ENCODE results near the gene PXDN. TPM values are rescaled to one million over a fixed set of nuclear protein-coding genes. Genes with fewer than 3 reads are reported as not detected.
"Not testable (repeated sequence)": the region's sequence is repeated elsewhere in the genome, so short reads cannot be mapped to it uniquely, and the experiment has no call there.

The PXDN gene
- polyA plus RNA-seq, 6 donors from 2014 or later, result 1.3 TPM; not detected in 4

DNA sequence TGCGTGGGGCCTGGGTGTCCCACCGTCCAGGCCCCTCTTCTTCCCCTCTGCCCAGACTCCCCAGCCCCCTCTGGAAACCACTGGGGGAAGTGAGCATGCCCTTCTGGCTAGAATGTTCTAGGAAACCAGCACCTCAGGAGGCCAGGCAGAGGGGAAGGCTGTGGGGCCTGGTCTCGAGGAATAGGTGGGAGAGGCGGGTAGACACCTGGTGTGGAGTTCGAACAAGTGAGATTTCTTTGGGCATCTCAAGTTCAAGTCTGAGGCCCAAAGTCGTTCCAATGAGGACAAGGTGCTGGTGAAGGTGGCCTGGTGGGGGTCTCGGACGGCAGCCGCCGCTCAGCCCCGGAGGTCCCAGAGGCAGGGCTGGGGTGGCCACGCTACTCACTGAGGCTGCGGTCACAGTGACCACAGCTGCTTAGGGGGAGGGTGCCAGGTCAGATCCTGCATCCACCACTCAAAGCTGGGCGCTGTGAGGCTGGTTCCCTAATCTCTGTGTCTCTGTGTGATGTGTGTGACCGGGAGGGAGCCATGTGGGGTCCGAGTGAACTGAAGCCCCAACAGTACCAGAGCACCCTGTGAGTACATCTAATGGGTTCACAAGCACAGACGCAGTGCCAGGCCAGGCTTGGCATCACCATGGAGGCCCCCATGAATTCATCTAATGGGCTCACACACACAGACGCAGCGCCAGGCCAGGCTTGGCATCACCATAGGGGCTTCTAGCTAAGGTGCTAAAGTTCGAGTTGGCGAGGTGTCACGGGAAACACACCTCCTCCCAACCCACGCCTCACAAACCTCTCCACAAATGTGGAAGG, 26.5 kb upstream of the PXDN start:
- Mint-ChIP-seq H3K9me3 (peaks cover 0 to under 1% (median 0%) of the 10 kb centered on the region in 7 donors), H3K36me3 (no peaks in the 10 kb centered on the region), H3K27me3 (peaks cover 9 to 21% (median 16%) of the 10 kb centered on the region in 3 donors), H3K4me3 (no peak overlapping the region), H3K4me1 (peaks cover 4 to 12% (median 5%) of the 10 kb centered on the region in 3 donors), H3K27ac (no peak overlapping the region)
- ATAC-seq (ENCODE audit: low read depth in 2 of 2), result no peak
- no peak for DNase-seq

DNA sequence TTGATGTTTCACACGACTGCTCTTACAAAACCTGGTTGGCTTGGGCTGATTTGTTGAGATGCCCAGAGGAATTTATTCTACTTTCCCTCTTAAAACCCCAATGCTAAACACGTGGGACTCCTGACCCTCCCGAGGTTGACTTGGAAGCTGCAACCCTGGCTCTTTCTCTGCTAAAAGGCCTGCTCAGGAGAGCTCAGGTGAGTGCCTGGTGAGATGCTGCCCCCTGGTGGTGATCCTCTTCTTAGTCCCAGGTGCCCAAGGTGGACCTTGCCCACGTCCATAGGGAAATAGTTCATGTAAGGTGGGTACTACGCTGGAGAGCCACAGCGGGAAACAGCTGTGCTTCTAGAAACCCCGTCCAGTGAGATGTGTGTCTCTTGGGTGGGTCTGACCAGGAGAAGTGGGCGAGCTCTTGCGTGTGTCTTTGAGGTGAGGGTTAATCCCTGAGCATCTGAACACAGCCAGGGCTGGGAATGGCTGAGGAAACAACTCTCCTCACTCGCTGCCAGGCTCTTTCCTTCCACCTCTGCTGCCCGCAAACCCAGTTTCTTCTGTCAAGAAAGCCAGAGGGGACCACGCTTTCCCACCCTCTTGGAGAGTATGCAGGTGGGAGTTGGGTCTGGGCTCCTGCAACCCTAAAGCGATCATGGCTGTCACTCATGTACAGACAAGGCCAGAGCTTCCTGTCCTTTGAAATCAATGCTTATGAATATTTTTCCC, 25.5 kb upstream of the PXDN start:
- DNase-seq (peak; percentile 30), ATAC-seq (ENCODE audit: low read depth in 2 of 2) (peak in 1 of 2 donors; percentile 50)
- Mint-ChIP-seq H3K9me3 (peaks cover 0 to 7% (median 2%) of the 10 kb centered on the region in 7 donors), H3K36me3 (no peaks in the 10 kb centered on the region), H3K27ac (peak overlapping the region in 1 of 6 donors; percentile 76), H3K27me3 (peaks cover 13 to 21% (median 15%) of the 10 kb centered on the region in 3 donors), H3K4me3 (no peak overlapping the region), H3K4me1 (peaks cover 4 to 12% (median 5%) of the 10 kb centered on the region in 3 donors)

DNA sequence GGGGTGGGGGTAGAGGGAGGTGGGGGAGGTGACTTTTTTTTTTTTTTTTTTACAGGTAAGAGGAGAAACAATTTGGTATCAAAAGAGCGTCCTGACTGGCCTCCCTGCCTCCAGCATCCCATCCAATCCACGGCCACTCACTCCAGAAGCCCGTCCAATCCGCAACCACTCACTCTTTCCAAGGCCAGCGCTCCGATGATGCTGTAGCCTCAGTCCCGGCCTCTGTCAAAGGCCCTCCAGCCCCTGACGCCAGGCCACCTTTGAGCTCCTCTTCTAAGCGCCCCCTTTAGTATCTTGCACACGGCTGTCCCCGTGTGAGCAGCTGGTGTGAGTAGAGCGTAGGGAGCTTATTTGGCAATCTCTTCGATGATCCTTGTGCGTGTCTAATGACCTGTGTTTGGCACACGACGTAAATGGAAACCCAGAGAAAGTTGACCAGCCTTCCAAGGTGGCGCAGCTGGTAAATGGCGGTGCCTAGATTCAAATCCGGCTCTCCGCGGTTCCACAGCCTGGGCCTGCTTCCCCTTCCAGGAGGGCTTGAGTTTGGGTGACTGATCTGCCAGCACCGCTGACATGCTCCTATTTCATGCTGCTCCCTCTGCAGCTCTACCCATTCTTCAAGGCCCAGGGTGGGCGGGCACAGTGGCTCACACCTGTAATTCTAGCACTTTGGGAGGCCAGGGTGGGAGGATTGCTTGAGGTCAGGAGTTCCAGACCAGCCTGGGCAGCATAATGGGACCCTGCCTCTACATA, 23.8 kb upstream of the PXDN start:
- ATAC-seq (ENCODE audit: low read depth in 2 of 2), result no peak
- Mint-ChIP-seq H3K27ac (no peak overlapping the region), H3K27me3 (peaks cover 13 to 21% (median 20%) of the 10 kb centered on the region in 3 donors), H3K36me3 (no peaks in the 10 kb centered on the region), H3K4me1 (peaks cover 4 to 12% (median 5%) of the 10 kb centered on the region in 3 donors), H3K9me3 (peaks cover 0 to 7% (median 3%) of the 10 kb centered on the region in 7 donors), H3K4me3 (peak overlapping the region in 1 of 8 donors; percentile 72)
- no peak for DNase-seq

DNA sequence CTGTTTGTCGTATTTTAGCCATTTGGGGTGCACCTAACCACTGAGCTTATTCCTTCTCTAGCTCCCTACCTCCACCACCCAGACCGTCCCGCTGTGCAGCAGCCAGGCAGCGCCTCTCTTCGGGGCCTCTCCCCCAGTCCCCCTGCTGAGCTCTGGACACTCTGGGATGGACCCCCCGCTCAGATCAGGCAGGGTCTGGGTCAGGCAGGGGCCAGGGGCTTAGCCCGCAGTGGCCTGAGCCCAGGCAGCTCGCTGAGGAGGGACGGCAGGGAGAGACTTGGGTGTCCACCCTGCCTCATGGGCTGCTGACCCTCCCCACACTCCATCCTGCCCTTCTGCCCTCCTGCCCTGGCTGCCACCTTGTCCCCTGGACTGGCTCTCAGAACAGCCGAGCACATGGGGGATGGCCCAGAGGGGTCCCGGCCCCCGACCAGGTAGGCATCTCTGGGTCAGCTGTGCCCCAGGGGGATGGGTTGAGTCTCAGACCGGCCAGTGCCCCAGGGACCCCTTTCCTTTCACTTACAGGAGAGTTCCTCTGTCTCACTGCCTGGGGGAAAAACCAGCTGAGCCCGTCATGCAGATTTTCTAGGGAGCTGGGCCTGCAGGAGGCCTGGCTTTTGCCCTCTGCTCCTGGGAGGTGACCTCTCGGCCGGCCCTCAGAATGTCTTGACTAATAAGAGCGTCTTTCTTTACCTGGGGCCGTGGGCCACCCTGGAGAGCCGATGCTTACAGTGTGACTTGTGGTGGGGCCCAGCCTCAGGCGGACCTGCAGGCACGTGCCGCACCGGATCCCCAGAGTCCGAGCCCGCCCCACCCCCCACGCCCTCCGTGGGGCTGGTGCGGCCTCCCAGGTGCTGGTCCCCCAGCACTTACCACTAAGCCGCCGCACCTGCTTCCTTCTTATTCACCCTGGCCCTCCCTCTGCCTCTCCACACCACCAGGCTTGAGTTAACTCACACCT, 22.8 kb upstream of the PXDN start:
- ATAC-seq (ENCODE audit: low read depth in 2 of 2) (no peak), DNase-seq (no peak)
- peaks cover 13 to 29% (median 21%) of the 10 kb centered on the region in 3 donors for H3K27me3 Mint-ChIP-seq
- peak overlapping the region in 1 of 6 donors; percentile 29 for H3K27ac Mint-ChIP-seq
- H3K9me3 Mint-ChIP-seq, result peaks cover 0 to 7% (median 3%) of the 10 kb centered on the region in 7 donors
- H3K4me1 Mint-ChIP-seq, result peaks cover 4 to 12% (median 5%) of the 10 kb centered on the region in 3 donors
- H3K36me3 Mint-ChIP-seq, result no peaks in the 10 kb centered on the region
- no peak overlapping the region for H3K4me3 Mint-ChIP-seq

DNA sequence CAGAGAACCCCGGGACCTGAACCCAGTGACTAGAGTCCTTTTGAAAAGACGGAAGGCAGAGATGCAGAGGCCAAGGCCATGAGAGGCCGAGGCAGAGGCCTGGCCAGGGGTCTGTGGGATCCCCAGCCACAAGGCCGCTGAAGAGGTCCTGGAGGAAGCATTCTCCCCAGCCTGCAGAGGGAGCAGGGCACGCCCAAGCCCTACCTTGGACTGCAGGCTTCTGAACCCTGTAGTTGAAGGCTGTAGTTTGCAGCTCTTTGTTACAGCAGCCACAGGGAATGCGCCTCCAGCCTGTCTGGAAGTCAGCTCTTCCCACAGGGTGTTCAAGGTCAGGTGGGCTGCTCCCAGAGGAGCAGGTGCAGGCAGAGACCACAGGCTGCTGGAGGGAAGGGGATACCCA, 22.1 kb upstream of the PXDN start:
- no peak overlapping the region for H3K27ac Mint-ChIP-seq
- DNase-seq (no peak), ATAC-seq (ENCODE audit: low read depth in 2 of 2) (no peak)
- H3K36me3 Mint-ChIP-seq, result no peaks in the 10 kb centered on the region
- peaks cover 4 to 12% (median 5%) of the 10 kb centered on the region in 3 donors for H3K4me1 Mint-ChIP-seq
- H3K4me3 Mint-ChIP-seq, result no peak overlapping the region
- peaks cover 13 to 35% (median 21%) of the 10 kb centered on the region in 3 donors for H3K27me3 Mint-ChIP-seq
- H3K9me3 Mint-ChIP-seq, result peaks cover 0 to 7% (median 3%) of the 10 kb centered on the region in 7 donors

DNA sequence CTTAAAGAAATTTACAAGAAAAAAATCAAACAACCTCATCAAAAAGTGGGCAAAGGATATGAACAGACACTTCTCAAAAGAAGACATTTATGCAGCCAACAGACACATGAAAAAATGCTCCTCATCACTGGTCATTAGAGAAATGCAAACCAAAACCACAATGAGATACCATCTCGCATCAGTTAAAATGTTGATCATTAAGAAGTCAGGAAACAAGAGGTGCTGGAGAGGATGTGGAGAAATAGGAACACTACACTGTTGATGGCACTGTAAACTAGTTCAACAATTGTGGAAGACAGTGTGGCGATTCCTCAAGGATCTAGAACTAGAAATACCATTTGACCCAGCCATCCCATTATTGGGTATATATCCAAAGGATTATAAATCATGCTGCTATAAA, 20.9 kb upstream of the PXDN start:
- not testable (repeated sequence) for H3K9me3 Mint-ChIP-seq; DNase-seq; H3K4me3 Mint-ChIP-seq; ATAC-seq (ENCODE audit: low read depth in 2 of 2); H3K36me3 Mint-ChIP-seq
- peaks cover 17 to 44% (median 21%) of the 10 kb centered on the region in 3 donors for H3K27me3 Mint-ChIP-seq
- H3K4me1 Mint-ChIP-seq, result peaks cover 4 to 12% (median 5%) of the 10 kb centered on the region in 3 donors
- peak overlapping the region in 1 of 6 donors; percentile 27 for H3K27ac Mint-ChIP-seq

DNA sequence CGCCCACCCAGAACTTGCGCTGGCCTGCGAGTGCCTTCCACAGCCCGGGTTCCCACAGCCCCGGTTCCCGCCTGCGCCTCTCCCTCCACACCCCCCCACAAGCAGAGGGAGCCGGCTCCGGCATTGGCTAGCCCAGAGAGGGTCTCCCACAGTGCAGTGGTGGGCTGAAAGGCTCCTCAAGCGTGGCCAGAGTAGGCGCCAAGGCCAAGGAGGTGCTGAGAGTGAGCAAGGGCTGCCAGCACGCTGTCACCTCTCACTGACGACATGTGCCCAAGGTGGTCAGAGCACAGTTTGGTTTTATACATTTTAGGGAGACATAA, 15.3 kb upstream of the PXDN start:
- peaks cover 9 to 73% (median 13%) of the 10 kb centered on the region in 3 donors for H3K27me3 Mint-ChIP-seq
- no peaks in the 10 kb centered on the region for H3K4me1 Mint-ChIP-seq
- H3K9me3 Mint-ChIP-seq, result peaks cover 6 to 15% (median 8%) of the 10 kb centered on the region in 7 donors
- peaks cover 0 to 13% of the 10 kb centered on the region in 2 donors for H3K36me3 Mint-ChIP-seq
- no peak overlapping the region for H3K4me3 Mint-ChIP-seq
- no peak for DNase-seq
- no peak overlapping the region for H3K27ac Mint-ChIP-seq
- ATAC-seq (ENCODE audit: low read depth in 2 of 2), result no peak

DNA sequence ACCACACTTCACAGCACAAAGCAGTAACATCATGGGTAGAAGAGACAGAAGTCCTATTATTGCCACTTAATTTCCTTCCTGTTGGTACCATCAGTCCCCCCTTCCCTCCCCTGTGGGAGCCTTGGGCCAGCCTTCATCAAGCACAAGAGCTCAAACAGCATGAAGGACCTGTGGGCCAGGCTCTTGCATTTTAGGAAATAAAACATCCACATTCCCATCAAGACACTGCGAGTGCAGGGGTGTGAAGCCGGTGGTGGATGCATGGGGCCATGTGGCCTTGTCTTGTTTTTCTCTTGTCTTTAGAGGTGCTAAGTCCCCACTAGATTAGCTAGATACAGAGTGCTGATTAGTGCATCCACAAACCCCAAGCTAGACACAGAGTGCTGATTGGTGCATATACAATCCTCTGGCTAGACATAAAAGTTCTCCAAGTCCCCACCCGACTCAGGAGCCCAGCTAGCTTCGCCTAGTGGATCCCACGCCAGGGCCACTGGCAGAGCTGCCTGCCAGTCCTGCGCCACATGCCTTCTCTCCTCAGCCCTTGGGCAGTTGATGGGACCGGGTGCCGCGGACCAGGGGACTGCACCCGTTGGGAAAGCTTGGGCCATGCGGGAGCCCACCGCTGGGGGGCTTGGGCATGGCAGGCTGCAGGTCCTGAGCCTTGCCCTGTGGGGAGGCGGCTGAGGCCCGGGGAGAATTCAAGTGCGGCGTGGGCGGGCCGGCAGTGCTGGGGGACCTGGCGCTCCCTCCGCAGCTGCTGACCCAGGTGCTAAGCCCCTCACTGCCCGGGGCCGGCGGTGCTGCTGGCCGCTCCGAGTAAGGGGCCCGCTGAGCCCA, 14.7 kb upstream of the PXDN start:
- Mint-ChIP-seq H3K4me3 (no peak overlapping the region), H3K9me3 (peaks cover 6 to 19% (median 11%) of the 10 kb centered on the region in 7 donors), H3K4me1 (no peaks in the 10 kb centered on the region), H3K27me3 (peaks cover 9 to 73% (median 13%) of the 10 kb centered on the region in 3 donors), H3K36me3 (peaks cover 0 to 15% of the 10 kb centered on the region in 2 donors), H3K27ac (no peak overlapping the region)
- ATAC-seq (ENCODE audit: low read depth in 2 of 2) (no peak), DNase-seq (no peak)

DNA sequence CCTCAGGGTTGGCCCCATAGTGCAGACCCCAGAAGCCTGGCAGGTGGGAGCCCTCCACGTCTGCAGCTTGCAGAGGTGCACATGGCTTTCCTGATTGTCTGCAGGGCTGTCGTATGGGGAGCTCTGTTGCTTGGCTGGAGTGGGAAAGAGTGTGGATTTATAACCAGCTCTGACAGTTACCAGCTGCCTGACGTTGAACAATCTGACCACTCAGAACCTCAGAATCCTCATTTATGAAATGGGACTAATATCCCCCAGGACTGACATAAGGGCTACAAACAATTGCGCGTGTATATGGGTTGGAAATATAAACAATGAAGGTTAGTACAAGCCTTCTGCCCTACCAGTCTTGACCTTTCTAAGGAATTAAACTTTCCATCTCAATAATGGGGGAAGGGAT, 13.9 kb upstream of the PXDN start:
- Mint-ChIP-seq H3K9me3 (peaks cover 6 to 20% (median 11%) of the 10 kb centered on the region in 7 donors), H3K27ac (no peak overlapping the region), H3K4me3 (no peak overlapping the region), H3K27me3 (peaks cover 9 to 71% (median 13%) of the 10 kb centered on the region in 3 donors), H3K36me3 (peaks cover 0 to 15% of the 10 kb centered on the region in 2 donors), H3K4me1 (no peaks in the 10 kb centered on the region)
- ATAC-seq (ENCODE audit: low read depth in 2 of 2) (no peak), DNase-seq (no peak)

DNA sequence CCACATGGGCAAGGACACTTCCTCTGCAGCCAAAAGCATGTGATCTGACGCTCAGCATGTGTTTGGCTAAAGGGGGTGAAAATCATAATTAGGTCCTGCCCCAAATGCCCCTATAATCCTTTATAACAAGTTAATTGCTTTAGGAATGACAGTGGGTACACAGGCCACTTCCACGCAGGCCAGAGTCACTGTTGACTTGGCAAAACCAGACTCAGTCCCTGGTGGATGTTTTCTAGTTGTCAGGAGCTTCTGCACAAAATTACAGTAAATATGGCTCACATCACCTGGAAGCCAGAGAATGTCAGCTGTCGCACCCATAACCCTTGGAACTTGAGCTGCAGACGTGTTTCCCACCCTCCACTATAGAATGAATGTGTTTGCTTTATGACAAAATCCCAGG, 13.3 kb upstream of the PXDN start:
- DNase-seq, result no peak
- no peak overlapping the region for H3K27ac Mint-ChIP-seq
- H3K27me3 Mint-ChIP-seq, result peaks cover 9 to 65% (median 13%) of the 10 kb centered on the region in 3 donors
- H3K4me3 Mint-ChIP-seq, result no peak overlapping the region
- no peaks in the 10 kb centered on the region for H3K4me1 Mint-ChIP-seq
- ATAC-seq (ENCODE audit: low read depth in 2 of 2), result no peak
- peaks cover 6 to 24% (median 11%) of the 10 kb centered on the region in 7 donors for H3K9me3 Mint-ChIP-seq
- peaks cover 0 to 15% of the 10 kb centered on the region in 2 donors for H3K36me3 Mint-ChIP-seq

DNA sequence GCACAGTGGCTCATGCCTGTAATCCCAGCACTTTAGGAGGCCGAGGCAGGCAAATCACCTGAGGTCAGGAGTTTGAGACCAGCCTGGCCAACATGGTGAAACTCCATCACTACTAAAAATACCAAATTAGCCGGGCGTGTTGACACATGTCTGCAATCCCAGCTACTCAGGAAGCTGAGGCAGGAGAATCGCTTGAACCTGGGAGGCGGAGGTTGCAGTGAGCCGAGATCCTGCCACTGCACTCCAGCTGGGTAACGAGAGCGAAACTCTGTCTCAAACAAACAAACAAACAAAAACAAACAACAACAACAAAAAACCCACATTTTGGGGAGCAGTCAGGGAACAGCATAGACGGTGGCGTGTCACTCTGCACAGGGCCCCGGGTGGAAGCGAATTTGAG, 12.8 kb upstream of the PXDN start:
- not testable (repeated sequence) for H3K4me3 Mint-ChIP-seq; DNase-seq; ATAC-seq (ENCODE audit: low read depth in 2 of 2); H3K27ac Mint-ChIP-seq; H3K4me1 Mint-ChIP-seq
- Mint-ChIP-seq H3K36me3 (peaks cover 0 to 15% of the 10 kb centered on the region in 2 donors), H3K27me3 (peaks cover 9 to 63% (median 14%) of the 10 kb centered on the region in 3 donors), H3K9me3 (peaks cover 6 to 24% (median 11%) of the 10 kb centered on the region in 7 donors)
